Measurements from ENCODE around the gene FLOT2. TPM values are rescaled to one million over a fixed set of nuclear protein-coding genes. Genes with fewer than 3 reads are reported as not detected.
A peak's percentile ranks its signal among the peaks of the same experiment; 100 is the strongest.
"Not testable (repeated sequence)": the region's sequence is repeated elsewhere in the genome, so short reads cannot be mapped to it uniquely, and the experiment has no call there.

Gene FLOT2
- total RNA-seq, 4 donors from 2014 or later = 60.2 to 94.8 (median 86.0) TPM

GRCh38 chr17:28898527-28898955, 1.0 kb upstream of the FLOT2 start:
- H3K9me3 ChIP-seq = no peaks in the 10 kb centered on the region
- no peak overlapping the region for H3K4me3 ChIP-seq
- intact Hi-C loops (cut with DNase I) = loop anchor here (5.0 to 10.0 kb wide), 2 partner anchors 46 to 141 kb away; no protein-coding TSS in a partner anchor
- WGBS = 81% methylated on average over 8 of the region's 12 CpGs
- peaks cover 0 to 5% (median 0%) of the 10 kb centered on the region in 4 donors for H3K27me3 ChIP-seq
- peak overlapping the region; percentile 85 to 97 (median 94) for H3K27ac ChIP-seq (replicated peaks in 1 of 4)
- no peaks in the 10 kb centered on the region for H3K36me3 ChIP-seq
- TF ChIP-seq POLR2A (IDR thresholded peaks at IDR 0.05; ENCODE audit: low read depth) (no peak), CTCF (IDR thresholded peaks at IDR 0.05) (no peak), EP300 (IDR thresholded peaks at IDR 0.05) (no peak), POLR2AphosphoS5 (IDR thresholded peaks at IDR 0.05) (no peak)
- no peak for DNase-seq (ENCODE audit: extremely low spot score)
- H3K4me1 ChIP-seq = peaks cover 39 to 68% (median 52%) of the 10 kb centered on the region in 4 donors

GRCh38 chr17:28897769-28898526, 415 bp upstream of the FLOT2 start:
- DNase-seq (ENCODE audit: extremely low spot score) = no peak
- Histone ChIP-seq H3K27me3 (peaks cover 0 to 5% (median 0%) of the 10 kb centered on the region in 4 donors), H3K9me3 (no peaks in the 10 kb centered on the region), H3K27ac (replicated peaks in 1 of 4) (peak overlapping the region; percentile 85 to 97 (median 94)), H3K36me3 (no peaks in the 10 kb centered on the region), H3K4me3 (peak overlapping the region; percentile 78 to 94 (median 90)), H3K4me1 (peaks cover 39 to 68% (median 52%) of the 10 kb centered on the region in 4 donors)
- TF ChIP-seq POLR2AphosphoS5 (IDR thresholded peaks at IDR 0.05) (no peak), EP300 (IDR thresholded peaks at IDR 0.05) (no peak), CTCF (IDR thresholded peaks at IDR 0.05) (no peak), POLR2A (IDR thresholded peaks at IDR 0.05; ENCODE audit: low read depth) (no peak)
- intact Hi-C loops (cut with DNase I) = loop anchor here (5.0 to 10.0 kb wide), 2 partner anchors 47 to 141 kb away; no protein-coding TSS in a partner anchor
- WGBS = 17% methylated on average over 9 of the region's 23 CpGs

GRCh38 chr17:28896491-28896883, 1.0 kb downstream of the FLOT2 start:
- Histone ChIP-seq H3K36me3 (peaks cover 0 to 2% (median 0%) of the 10 kb centered on the region in 4 donors), H3K4me1 (peaks cover 46 to 69% (median 56%) of the 10 kb centered on the region in 4 donors), H3K9me3 (no peaks in the 10 kb centered on the region), H3K27me3 (no peaks in the 10 kb centered on the region), H3K27ac (replicated peaks in 1 of 4) (peak overlapping the region; percentile 85 to 97 (median 94)), H3K4me3 (peak overlapping the region; percentile 78 to 94 (median 90))
- 22% methylated on average over 5 of the region's 5 CpGs for WGBS
- no peak for DNase-seq (ENCODE audit: extremely low spot score)
- TF ChIP-seq POLR2AphosphoS5 (IDR thresholded peaks at IDR 0.05) (no peak), POLR2A (IDR thresholded peaks at IDR 0.05; ENCODE audit: low read depth) (no peak), EP300 (IDR thresholded peaks at IDR 0.05) (no peak), CTCF (IDR thresholded peaks at IDR 0.05) (no peak)
- intact Hi-C loops (cut with DNase I) = loop anchor here (5.0 to 10.0 kb wide), 2 partner anchors 48 to 139 kb away; no protein-coding TSS in a partner anchor

GRCh38 chr17:28895794-28896447, 1.6 kb downstream of the FLOT2 start:
- 47% methylated on average over 3 of the region's 3 CpGs for WGBS
- H3K27me3 ChIP-seq = no peaks in the 10 kb centered on the region
- no peaks in the 10 kb centered on the region for H3K9me3 ChIP-seq
- TF ChIP-seq POLR2AphosphoS5 (IDR thresholded peaks at IDR 0.05) (no peak), CTCF (IDR thresholded peaks at IDR 0.05) (no peak), POLR2A (IDR thresholded peaks at IDR 0.05; ENCODE audit: low read depth) (no peak), EP300 (IDR thresholded peaks at IDR 0.05) (no peak)
- peak overlapping the region; percentile 85 to 97 (median 94) for H3K27ac ChIP-seq (replicated peaks in 1 of 4)
- peaks cover 0 to 7% (median 2%) of the 10 kb centered on the region in 4 donors for H3K36me3 ChIP-seq
- intact Hi-C loops (cut with DNase I) = loop anchor here (5.0 to 10.0 kb wide), 2 partner anchors 49 to 139 kb away; no protein-coding TSS in a partner anchor
- no peak for DNase-seq (ENCODE audit: extremely low spot score)
- H3K4me3 ChIP-seq = peak overlapping the region; percentile 78 to 94 (median 90)
- H3K4me1 ChIP-seq = peaks cover 46 to 69% (median 58%) of the 10 kb centered on the region in 4 donors

GRCh38 chr17:28893248-28894183, 4.0 kb downstream of the FLOT2 start:
- Histone ChIP-seq H3K27ac (replicated peaks in 1 of 4) (peak overlapping the region; percentile 16 to 51 (median 21)), H3K4me1 (peaks cover 49 to 79% (median 72%) of the 10 kb centered on the region in 4 donors)
- WGBS = 71% methylated on average over 16 of the region's 16 CpGs

More at GRCh38 chr17:28893248-28894183, 4.0 kb downstream of the FLOT2 start:
- not testable (repeated sequence) for H3K4me3 ChIP-seq; H3K9me3 ChIP-seq; DNase-seq (ENCODE audit: extremely low spot score); H3K27me3 ChIP-seq
- intact Hi-C loops (cut with DNase I) = loop anchor here (10.0 kb wide), 1 partner anchor 51 kb away; no protein-coding TSS in a partner anchor
- H3K36me3 ChIP-seq = peaks cover 0 to 17% (median 4%) of the 10 kb centered on the region in 4 donors
